H1 (cell line): Measurements from ENCODE around the gene HIP1. TPM values are rescaled to one million over a fixed set of nuclear protein-coding genes. Genes with fewer than 3 reads are reported as not detected.

Source experiments
- CBX8 ChIP-seq: fragments of 300-800, 300-1000 bp; sonication (generic); IDR thresholded peaks from 2 replicates; pipeline ENCODE4 v1.7.1; 2016; ENCODE audit warnings: low read depth, low read length, borderline replicate concordance
- POLR2A ChIP-seq, 2 experiments: IDR thresholded peaks; 1 replicate in 1 of 2; 2 replicates in 1 of 2; pipeline ENCODE4 v1.6.1; 2011; ENCODE audit warnings: low read depth in 2 of 2, low read length in 2 of 2, mild to moderate bottlenecking in 2 of 2; ENCODE audit errors: control extremely low read depth in 1 of 2
- polyA plus RNA-seq, 7 experiments: library from polyadenylated mRNA; depleted of rRNA in 3 of 7; stranded (reverse) in 5 of 7; unstranded in 2 of 7; fragments of >200 nt in 5 of 7; fragments of 200-250 nt in 2 of 7; gene quantifications; 1 replicate in 5 of 7; 2 replicates in 1 of 7; 4 replicates in 1 of 7; pipeline versions ENCODE4 v1.2.1 to v1.2.3, GENCODE V29; 2011 to 2013; ENCODE audit warnings: missing spikeins in 2 of 7, mixed read lengths in 2 of 7
- total RNA-seq: library from RNA; stranded (reverse); fragmentation: NEBNext Ultra II Directional; extraction: Animal tissue kit (Norgen Biotek cat#: 25700); gene quantifications from 2 replicates; pipeline ENCODE4 v1.2.1, GENCODE V29; 2021

HIP1 gene
- total and polyA plus RNA-seq, 2 of the 8 experiments (the other 6 are each of a cell fraction or from before 2014, with no cell fraction given) = 51.8 to 108 TPM

DNA sequence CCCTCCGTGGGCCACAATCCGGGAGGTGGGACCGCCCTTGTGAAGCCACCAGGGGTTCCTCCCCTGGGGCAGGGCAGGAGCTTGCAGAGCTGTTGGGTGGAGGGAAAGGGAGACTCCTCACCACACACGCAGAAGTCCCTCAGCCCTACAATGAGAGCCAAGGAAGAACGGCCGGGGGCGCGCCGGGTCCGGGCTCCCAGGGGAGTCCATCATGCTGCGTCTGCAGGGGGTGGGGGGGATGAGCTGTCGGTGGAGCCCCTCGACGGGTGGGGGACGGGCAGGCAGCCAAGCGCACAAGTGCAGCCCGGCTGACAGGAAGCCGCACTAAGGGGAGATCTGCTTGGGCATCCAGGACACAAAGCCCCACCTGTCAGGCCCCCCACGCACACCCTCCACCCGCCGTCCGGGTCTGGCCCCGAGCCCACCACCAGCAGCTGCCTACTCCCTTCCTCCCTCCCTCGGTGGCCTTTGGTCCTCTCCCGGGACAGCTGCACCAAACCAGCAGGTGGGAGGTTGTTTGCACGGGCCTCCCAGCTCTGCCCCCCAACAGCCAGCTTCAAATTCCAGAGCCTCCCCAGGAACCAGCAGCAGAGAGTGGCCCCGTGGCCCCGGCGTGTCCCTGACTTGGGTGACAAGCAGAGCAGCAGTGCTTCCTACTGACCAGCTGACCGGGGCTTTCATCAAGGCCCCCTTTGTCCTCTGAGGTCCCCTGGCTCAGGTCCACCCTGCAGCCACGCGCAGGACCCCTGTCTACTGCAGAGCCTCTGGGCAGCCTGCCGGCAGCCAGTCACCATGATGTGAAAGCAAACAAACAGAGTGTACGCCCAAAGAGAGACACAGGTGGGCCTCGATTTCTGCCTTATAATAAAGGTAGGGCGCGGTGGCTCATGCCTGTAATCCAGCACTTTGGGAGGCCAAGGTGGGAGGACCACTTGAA is 50.3 kb downstream of the HIP1 start (continued):
- TF ChIP-seq CBX8 = no peak
- no peak for TF ChIP-seq POLR2A (IDR thresholded peaks at IDR 0.05; ENCODE audit: control extremely low read depth in 1 of 2, low read depth in 2 of 2, low read length in 2 of 2)
